Posterior vena cava (tissue), 2 donors: ENCODE data around the gene AGPAT3. TPM values are rescaled to one million over a fixed set of nuclear protein-coding genes. Genes with fewer than 3 reads are reported as not detected.

Experiments used
- DNase-seq: peaks from one replicate; pipeline ENCODE4 v3.0.0-alpha.2; 2020; ENCODE audit warnings: low spot score
- intact Hi-C, 2 donors: fragments of 100-400 bp; cut with DNase I; formaldehyde crosslinking; loops; one replicate each; pipeline versions ENCODE4 v1.14.1 to v1.14.2; 2022 to 2023
- total RNA-seq, 2 donors: library from RNA; stranded (reverse); fragmentation: NEBNext Ultra II Directional; extraction: Animal tissue kit (Norgen Biotek cat#: 25700); gene quantifications; one replicate each; pipeline ENCODE4 v1.2.1, GENCODE V29; 2021
- donor health status: DM: yes; HTN: yes; CAD: no.
- donor health status: DM: yes; HTN: yes; CAD: no.

Gene AGPAT3
- total RNA-seq, 2 donors from 2014 or later, result 35.3 to 43.2 TPM

GRCh38 chr21:44012474-44013379, 147.7 kb downstream of the AGPAT3 start:
- peak; percentile 94 for DNase-seq
- intact Hi-C loops, result no loop called here

GRCh38 chr21:44013380-44014088, 148.5 kb downstream of the AGPAT3 start:
- intact Hi-C loops, result no loop called here
- DNase-seq, result no peak

GRCh38 chr21:44017601-44018000, 152.6 kb downstream of the AGPAT3 start:
- no peak for DNase-seq
- intact Hi-C loops, result no loop called here

- intact Hi-C loops, result no loop called here
- no peak for DNase-seq
Observed at GRCh38 chr21:44018127-44018526, 153.1 kb downstream of the AGPAT3 start.

GRCh38 chr21:44018813-44019567, 154.0 kb downstream of the AGPAT3 start:
- peak; percentile 24 for DNase-seq
- intact Hi-C loops, result no loop called here

- intact Hi-C loops, result no loop called here
- peak; percentile 36 for DNase-seq
Observed at GRCh38 chr21:44019568-44019958, 154.5 kb downstream of the AGPAT3 start.

GRCh38 chr21:44020551-44020950, 155.5 kb downstream of the AGPAT3 start:
- intact Hi-C loops, result no loop called here
- no peak for DNase-seq

GRCh38 chr21:44021064-44021463, 156.0 kb downstream of the AGPAT3 start:
- no peak for DNase-seq
- intact Hi-C loops, result no loop called here

- DNase-seq, result peak; percentile 17
- intact Hi-C loops, result no loop called here
Observed at GRCh38 chr21:44024257-44024656, 159.2 kb downstream of the AGPAT3 start.

- peak; percentile 94 for DNase-seq
- intact Hi-C loops, result no loop called here
Observed at GRCh38 chr21:44024887-44025353, 159.9 kb downstream of the AGPAT3 start.

- intact Hi-C loops, result no loop called here
- DNase-seq, result no peak
Observed at GRCh38 chr21:44027607-44028286, 162.7 kb downstream of the AGPAT3 start.

GRCh38 chr21:44028287-44028659, 163.2 kb downstream of the AGPAT3 start:
- intact Hi-C loops, result no loop called here
- no peak for DNase-seq

GRCh38 chr21:44029460-44030087, 164.6 kb downstream of the AGPAT3 start:
- DNase-seq, result no peak
- intact Hi-C loops, result no loop called here

- DNase-seq, result no peak
- intact Hi-C loops, result no loop called here
Observed at GRCh38 chr21:44035244-44035643, 170.2 kb downstream of the AGPAT3 start.

Other genes with a start within 250 kb of the AGPAT3 start
- under 1 TPM; 0.46 to 0.48 TPM for gene HSF2BP, start 205.7 kb upstream of the AGPAT3 start, total RNA-seq
- gene RRP1B, start 205.7 kb upstream of the AGPAT3 start, total RNA-seq, result 10 to 100 TPM; 14.6 to 15.2 TPM
- 100 to 1,000 TPM in 1 of 2 donors, 10 to 100 TPM in 1; 74.7 to 109 TPM for gene PDXK, start 146.1 kb upstream of the AGPAT3 start, total RNA-seq
- 10 to 100 TPM; 29.0 to 48.6 TPM for gene CSTB, start 88.9 kb upstream of the AGPAT3 start, total RNA-seq
- 10 to 100 TPM; 10.7 to 14.3 TPM for gene RRP1, start 75.6 kb upstream of the AGPAT3 start, total RNA-seq
- 10 to 100 TPM; 26.7 to 30.3 TPM for gene TRAPPC10, start 147.1 kb downstream of the AGPAT3 start, total RNA-seq
- gene PWP2, start 242.2 kb downstream of the AGPAT3 start, total RNA-seq, result 1 to 10 TPM; 4.5 to 5.4 TPM